Measurements from ENCODE around the gene CEACAM19. TPM values are rescaled to one million over a fixed set of nuclear protein-coding genes. Genes with fewer than 3 reads are reported as not detected.
A peak's percentile ranks its signal among the peaks of the same experiment; 100 is the strongest.

CEACAM19 gene
- total and polyA plus RNA-seq, 2 of the 13 experiments (the other 11 are each of a cell fraction or from before 2014, with no cell fraction given): 1.3 to 4.0 TPM

- TF ChIP-seq ZNF558 (CRISPR knock-in tag; IDR thresholded peaks at IDR 0.05; ENCODE audit: borderline replicate concordance): no peak
- TF ChIP-seq ZNF263 (CRISPR knock-in tag; IDR thresholded peaks at IDR 0.05): no peak
- TF ChIP-seq JARID2 (CRISPR knock-in tag; IDR thresholded peaks at IDR 0.05; ENCODE audit: insufficient replicate concordance): no peak
- no peak for TF ChIP-seq ZNF382 (CRISPR knock-in tag; IDR thresholded peaks at IDR 0.05; ENCODE audit: borderline replicate concordance)
- TF ChIP-seq KLF6 (CRISPR knock-in tag; IDR thresholded peaks at IDR 0.05): no peak
- no peak for TF ChIP-seq CSRNP2 (CRISPR knock-in tag; conservative IDR thresholded peaks at IDR 0.05; ENCODE audit: low read depth)
- no peak for TF ChIP-seq CHCHD3 (CRISPR knock-in tag; IDR thresholded peaks at IDR 0.05)
- no peak for TF ChIP-seq ARID5B (CRISPR knock-in tag; IDR thresholded peaks at IDR 0.05)
- no peak for TF ChIP-seq FOSL2 (CRISPR knock-in tag; IDR thresholded peaks at IDR 0.05)
- no peak for TF ChIP-seq SKI (IDR thresholded peaks at IDR 0.05; ENCODE audit: partially characterized antibody)
- TF ChIP-seq FOXC1 (CRISPR knock-in tag; IDR thresholded peaks at IDR 0.05; ENCODE audit: borderline replicate concordance): no peak
- no peak for TF ChIP-seq ZNF772 (CRISPR knock-in tag; IDR thresholded peaks at IDR 0.05)
- TF ChIP-seq ZNF101 (CRISPR knock-in tag; IDR thresholded peaks at IDR 0.05; ENCODE audit: borderline replicate concordance, low read depth): no peak
- TF ChIP-seq HOXD1 (CRISPR knock-in tag; IDR thresholded peaks at IDR 0.05): no peak
- peak; percentile 38 for TF ChIP-seq TEAD3 (CRISPR knock-in tag; optimal IDR thresholded peaks at IDR 0.05; ENCODE audit: borderline replicate concordance)
- no peak for TF ChIP-seq PCBP1 (IDR thresholded peaks at IDR 0.05; ENCODE audit: borderline replicate concordance, low read depth, low read length)
- no peak for TF ChIP-seq ZBTB37 (CRISPR knock-in tag; IDR thresholded peaks at IDR 0.05)
- no peak for TF ChIP-seq ZNF256 (CRISPR knock-in tag; conservative IDR thresholded peaks at IDR 0.05)
- TF ChIP-seq ZNF788 (CRISPR knock-in tag; IDR thresholded peaks at IDR 0.05; ENCODE audit: borderline replicate concordance): 0 out of 2 replicates have a peak, but pooled peaks have one; percentile 26
- no peak; the same call in 1 of the 2 replicates for TF ChIP-seq ZGPAT (CRISPR knock-in tag; IDR thresholded peaks at IDR 0.05)
- no peak for TF ChIP-seq ZNF549 (CRISPR knock-in tag; IDR thresholded peaks at IDR 0.05)
Observed at GRCh38 chr19:44722131-44723121, 51.1 kb downstream of the CEACAM19 start (continued).
